GM13977 (cell line): Measurements from ENCODE around the gene RPS6KA3.

Experiments
- DNase-seq: peaks from one replicate; pipeline ENCODE4 v3.0.0; 2012; ENCODE audit warnings: low spot score
- in situ Hi-C: fragments of 300-500 bp; cut with MboI; formaldehyde crosslinking; loops from one replicate; pipeline ENCODE4 v1.12.0; 2022; ENCODE audit warnings: low sequenced_read_pairs, low pct_unique_long_range_greater_than_20kb, mixed read lengths, inconsistent platforms; ENCODE audit not compliant: unreplicated experiment
- TF ChIP-seq, protein P1 (sequence below): IDR thresholded peaks from 2 replicates; pipeline ENCODE4 v1.5.1; 2012; ENCODE audit warnings: mild to moderate bottlenecking, control low read depth; ENCODE audit not compliant: insufficient read depth; ENCODE audit errors: extremely low read depth, missing control alignments

RPS6KA3 gene

DNA sequence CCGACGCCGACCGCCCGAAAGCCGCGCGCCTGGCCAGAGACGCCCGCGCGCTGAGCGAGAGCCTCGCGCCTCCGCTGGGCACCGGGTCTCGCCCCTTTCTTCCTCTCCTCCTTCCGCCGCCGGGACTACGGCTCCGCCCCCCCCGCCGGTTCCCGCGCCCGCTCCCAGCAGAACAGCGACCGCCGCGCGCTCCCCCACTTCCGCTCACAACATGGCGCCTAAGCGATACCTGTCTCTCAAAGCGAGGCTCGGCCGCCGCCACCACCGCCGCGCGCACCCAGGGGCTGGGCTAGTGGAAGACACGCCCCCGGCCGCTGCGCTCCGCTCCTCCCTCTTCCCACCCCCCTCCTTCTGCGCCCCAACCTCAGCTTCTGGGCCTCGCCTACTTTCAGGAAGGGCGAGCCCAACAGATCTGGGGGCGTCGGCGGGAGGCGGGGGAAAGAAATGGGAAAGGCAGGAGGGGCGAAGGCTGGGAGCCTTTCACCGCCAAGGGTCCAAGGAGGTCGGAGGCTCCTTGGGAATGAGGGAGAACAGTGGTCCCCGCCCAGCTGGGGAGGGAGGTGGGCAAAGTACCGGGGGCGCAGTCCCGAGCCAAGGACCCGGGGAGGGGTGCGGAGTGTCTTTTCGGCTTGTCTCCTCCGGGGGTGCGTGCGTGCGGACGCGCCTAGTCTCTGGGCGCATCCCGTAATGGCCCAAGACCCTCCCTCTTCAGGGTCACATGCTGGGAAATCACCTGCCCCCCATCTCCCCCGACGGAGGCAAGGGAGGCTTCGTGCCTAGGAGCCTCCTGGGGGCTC, at the start of gene RPS6KA3:
Gene RPS6KA3 (minus strand): TSS at position 100 of the 797 bp plus-strand sequence. CDS start 277 bp downstream, outside the sequence.
- TF ChIP-seq, protein P1, sequence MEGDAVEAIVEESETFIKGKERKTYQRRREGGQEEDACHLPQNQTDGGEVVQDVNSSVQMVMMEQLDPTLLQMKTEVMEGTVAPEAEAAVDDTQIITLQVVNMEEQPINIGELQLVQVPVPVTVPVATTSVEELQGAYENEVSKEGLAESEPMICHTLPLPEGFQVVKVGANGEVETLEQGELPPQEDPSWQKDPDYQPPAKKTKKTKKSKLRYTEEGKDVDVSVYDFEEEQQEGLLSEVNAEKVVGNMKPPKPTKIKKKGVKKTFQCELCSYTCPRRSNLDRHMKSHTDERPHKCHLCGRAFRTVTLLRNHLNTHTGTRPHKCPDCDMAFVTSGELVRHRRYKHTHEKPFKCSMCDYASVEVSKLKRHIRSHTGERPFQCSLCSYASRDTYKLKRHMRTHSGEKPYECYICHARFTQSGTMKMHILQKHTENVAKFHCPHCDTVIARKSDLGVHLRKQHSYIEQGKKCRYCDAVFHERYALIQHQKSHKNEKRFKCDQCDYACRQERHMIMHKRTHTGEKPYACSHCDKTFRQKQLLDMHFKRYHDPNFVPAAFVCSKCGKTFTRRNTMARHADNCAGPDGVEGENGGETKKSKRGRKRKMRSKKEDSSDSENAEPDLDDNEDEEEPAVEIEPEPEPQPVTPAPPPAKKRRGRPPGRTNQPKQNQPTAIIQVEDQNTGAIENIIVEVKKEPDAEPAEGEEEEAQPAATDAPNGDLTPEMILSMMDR, result no peak

DNA sequence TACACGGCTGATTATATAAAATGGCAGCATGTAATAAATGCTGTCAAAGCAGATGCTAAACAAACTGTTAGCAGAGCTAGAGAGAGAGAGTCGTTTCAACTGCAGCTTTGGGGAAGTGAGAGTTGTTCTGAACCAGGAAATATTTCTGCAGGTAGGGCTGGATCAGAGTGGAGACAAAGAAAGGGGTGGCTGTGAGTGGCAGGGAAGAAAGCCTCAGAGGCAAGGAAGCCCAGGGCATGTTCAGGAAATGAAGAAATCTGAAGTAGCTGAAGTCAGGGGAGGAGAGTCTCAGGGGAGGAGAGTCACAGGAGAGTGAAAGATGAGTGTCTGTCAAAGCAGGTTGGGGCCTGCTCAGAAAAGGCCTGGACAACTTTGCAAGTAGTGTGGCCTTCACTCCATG, 48.4 kb upstream of the RPS6KA3 start:
- TF ChIP-seq, protein P1, result no peak
- DNase-seq, result no peak
- in situ Hi-C loops, result no loop called here

More for the DNA sequence above, at the start of gene RPS6KA3:
- in situ Hi-C loops, result no loop called here
- DNase-seq, result peak; percentile 89

DNA sequence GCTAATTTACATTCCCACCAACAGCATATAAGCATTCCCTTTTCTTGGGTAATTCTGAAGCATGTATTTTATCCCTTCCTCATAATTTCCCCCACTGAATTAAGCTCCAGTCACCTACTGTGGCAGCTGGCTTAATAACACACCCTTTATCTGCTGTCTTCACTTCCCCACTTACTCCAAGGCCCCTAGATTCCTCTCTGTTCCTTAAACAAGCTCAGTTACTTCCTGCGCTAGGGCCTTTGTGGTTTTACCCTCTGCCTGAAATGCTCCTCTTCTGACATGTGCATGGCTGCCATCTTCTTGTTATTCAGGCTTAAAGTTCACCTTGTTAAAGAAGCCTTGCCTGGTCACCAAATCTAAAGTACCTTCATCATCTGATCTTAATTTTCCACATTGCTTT, 47.2 kb upstream of the RPS6KA3 start:
- in situ Hi-C loops, result no loop called here
- DNase-seq, result no peak
- TF ChIP-seq, protein P1, result no peak

DNA sequence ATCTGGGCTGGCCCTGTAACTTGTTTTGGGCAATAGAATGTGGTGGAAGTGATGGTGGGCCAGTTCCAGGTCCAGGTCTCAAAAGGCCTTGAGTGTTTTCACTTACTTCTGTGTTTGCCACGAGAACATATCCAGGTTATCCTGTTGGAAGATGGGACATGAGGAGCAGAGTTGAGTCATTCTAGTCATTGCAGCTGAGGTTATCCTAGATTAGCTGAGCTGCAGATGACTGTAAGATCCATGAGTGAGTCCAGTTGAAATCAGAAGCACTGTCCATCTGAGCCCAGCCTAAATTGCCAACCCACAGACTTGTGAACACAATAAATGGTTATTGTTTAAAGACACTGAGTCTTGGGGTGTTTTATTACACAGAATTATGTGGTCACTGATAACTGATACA, 45.3 kb upstream of the RPS6KA3 start:
- TF ChIP-seq, protein P1, result no peak
- DNase-seq, result no peak
- in situ Hi-C loops, result no loop called here

DNA sequence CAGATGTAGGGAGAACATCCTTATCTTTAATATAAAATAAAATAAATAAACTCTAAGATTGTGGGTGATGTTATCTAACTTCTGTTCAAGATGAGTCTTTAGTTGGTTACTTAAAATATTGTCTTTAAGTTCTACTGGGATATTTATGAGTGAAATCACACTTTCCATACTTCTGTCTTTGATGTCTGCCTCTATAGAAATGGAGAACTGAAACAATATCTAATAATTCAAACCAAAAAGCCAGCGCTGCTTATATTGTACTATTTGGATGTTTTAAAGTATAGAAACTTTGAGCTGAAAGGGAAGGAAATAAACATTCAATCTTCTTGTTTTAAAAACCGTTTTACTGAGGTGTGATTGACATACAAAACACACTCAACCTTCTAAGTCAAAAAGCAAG, 44.8 kb upstream of the RPS6KA3 start:
- TF ChIP-seq, protein P1, result no peak
- in situ Hi-C loops, result no loop called here
- no peak for DNase-seq

DNA sequence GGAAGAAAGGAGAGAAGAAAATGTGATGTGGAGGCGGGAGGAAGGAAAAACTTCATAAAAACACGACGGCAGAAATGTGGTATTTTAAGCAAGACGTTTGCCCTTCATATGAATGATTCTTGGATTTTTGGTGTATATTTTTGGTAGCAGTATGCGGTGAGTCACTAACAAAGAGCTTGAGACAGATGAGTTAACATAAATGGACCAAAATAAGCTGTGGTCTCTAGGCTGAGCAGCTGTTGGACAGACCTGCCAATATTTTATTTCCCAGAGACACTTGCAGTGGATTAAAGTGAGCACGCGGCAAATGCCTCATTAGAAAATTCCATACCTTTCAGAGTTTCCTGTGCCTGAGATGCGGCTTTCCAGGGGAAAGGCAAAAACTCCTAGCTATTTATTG, 43.1 kb upstream of the RPS6KA3 start:
- TF ChIP-seq, protein P1, result no peak
- in situ Hi-C loops, result no loop called here
- DNase-seq, result no peak
